ENCODE measurements around the gene BRD3OS. TPM values are rescaled to one million over a fixed set of nuclear protein-coding genes. Genes with fewer than 3 reads are reported as not detected.

BRD3OS gene
- total RNA-seq, 6 donors from 2014 or later: 7.0 to 17.8 (median 11.6) TPM

DNA sequence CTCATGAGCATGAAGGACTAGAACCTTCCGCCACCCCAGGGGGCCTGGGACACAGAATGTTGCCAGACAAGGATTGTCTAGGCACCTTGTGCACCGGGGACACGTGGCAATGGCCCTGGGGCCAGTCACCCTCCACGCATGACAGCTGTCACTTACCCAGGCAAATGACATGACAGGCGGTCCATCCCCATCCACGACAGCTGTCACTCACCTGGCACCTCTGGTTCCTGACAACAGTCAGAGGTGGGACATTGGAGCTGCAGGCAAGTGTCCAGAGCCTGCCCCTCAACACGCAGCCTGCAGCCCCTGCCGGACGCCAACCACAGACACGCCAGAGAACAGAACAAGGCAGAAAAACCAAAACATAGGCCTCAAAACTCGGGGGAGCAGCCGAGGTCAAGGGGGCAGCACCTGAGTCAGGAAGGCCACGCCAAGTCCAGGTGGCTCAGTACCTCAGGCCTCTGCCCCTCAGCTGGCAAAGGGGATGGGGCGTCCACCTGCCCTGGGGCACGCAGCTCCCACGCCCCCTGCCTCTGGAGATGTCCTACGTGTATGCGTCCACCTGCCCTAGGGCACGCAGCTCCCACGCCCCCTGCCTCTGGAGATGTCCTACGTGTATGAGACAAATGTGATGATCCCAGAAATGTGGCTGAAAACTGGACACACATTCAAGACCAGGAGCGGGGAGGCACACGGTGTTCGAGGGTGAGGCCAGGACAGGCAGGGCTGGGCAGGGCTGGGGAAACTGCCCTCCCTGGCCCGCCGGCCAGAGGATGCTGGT is 47.7 kb upstream of the BRD3OS start:
- DNase-seq (no peak), ATAC-seq (ENCODE audit: low FRiP score in 2 of 2) (no peak)
- H3K4me1 ChIP-seq: peaks cover 20 to 61% (median 49%) of the 10 kb centered on the region in 4 donors
- no peaks in the 10 kb centered on the region for H3K27me3 ChIP-seq
- H3K9me3 ChIP-seq: no peaks in the 10 kb centered on the region
- H3K36me3 ChIP-seq: no peaks in the 10 kb centered on the region
- WGBS, 2 donors: 96 to 97% methylated on average over 13 to 25 of the region's 26 CpGs
- no peak overlapping the region for H3K4me3 ChIP-seq
- TF ChIP-seq POLR2AphosphoS5 (IDR thresholded peaks at IDR 0.05) (no peak), EP300 (IDR thresholded peaks at IDR 0.05) (no peak), POLR2A (IDR thresholded peaks at IDR 0.05) (no peak)
- TF ChIP-seq, protein P1, sequence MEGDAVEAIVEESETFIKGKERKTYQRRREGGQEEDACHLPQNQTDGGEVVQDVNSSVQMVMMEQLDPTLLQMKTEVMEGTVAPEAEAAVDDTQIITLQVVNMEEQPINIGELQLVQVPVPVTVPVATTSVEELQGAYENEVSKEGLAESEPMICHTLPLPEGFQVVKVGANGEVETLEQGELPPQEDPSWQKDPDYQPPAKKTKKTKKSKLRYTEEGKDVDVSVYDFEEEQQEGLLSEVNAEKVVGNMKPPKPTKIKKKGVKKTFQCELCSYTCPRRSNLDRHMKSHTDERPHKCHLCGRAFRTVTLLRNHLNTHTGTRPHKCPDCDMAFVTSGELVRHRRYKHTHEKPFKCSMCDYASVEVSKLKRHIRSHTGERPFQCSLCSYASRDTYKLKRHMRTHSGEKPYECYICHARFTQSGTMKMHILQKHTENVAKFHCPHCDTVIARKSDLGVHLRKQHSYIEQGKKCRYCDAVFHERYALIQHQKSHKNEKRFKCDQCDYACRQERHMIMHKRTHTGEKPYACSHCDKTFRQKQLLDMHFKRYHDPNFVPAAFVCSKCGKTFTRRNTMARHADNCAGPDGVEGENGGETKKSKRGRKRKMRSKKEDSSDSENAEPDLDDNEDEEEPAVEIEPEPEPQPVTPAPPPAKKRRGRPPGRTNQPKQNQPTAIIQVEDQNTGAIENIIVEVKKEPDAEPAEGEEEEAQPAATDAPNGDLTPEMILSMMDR (IDR thresholded peaks at IDR 0.05): no peak
- H3K27ac ChIP-seq: peak overlapping the region in 2 of 4 donors; percentile 80 to 89

DNA sequence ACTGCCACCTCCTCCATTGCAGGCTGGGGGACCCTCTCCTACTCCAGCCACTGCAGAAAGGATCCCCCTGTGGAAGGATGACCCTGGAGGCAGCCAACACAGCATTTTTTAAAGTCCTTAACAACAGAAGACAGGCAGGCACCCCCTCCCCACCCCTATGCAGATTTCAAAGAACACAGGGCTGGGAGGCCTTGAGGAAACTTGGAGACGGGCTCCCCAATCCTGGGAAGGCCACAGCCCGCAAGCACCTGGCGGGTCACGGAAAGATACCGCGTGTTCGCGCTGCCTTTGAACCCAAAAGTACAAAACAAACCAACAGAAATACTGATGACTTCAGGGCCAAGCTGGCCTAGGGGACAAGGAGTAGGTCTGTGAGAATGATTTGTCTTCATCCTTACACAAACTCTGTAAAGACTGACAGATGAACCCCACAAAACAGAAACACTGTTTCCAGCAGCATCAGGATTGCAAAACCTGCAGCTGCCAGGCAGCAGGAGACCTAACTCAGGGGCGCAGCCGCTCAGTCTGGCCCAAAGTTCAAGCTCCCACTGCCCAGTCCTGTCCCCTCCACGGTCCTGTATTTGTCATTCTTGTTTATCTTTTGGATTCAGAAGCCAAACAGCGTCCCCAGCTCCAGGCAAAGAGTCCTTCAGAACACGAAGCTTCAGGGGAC is 46.9 kb upstream of the BRD3OS start:
- H3K27me3 ChIP-seq: no peaks in the 10 kb centered on the region
- peaks cover 20 to 59% (median 45%) of the 10 kb centered on the region in 4 donors for H3K4me1 ChIP-seq
- H3K36me3 ChIP-seq: no peaks in the 10 kb centered on the region
- peak overlapping the region; percentile 77 to 89 (median 80) for H3K27ac ChIP-seq
- no peaks in the 10 kb centered on the region for H3K9me3 ChIP-seq
- DNase-seq (no peak), ATAC-seq (ENCODE audit: low FRiP score in 2 of 2) (no peak)
- TF ChIP-seq, protein P1 (IDR thresholded peaks at IDR 0.05): no peak
- TF ChIP-seq POLR2A (IDR thresholded peaks at IDR 0.05): no peak
- no peak for TF ChIP-seq EP300 (IDR thresholded peaks at IDR 0.05)
- no peak for TF ChIP-seq POLR2AphosphoS5 (IDR thresholded peaks at IDR 0.05)
- 76 to 79% methylated on average over 13 of the region's 13 CpGs for WGBS, 2 donors
- peak overlapping the region in 1 of 4 donors; percentile 24 for H3K4me3 ChIP-seq

DNA sequence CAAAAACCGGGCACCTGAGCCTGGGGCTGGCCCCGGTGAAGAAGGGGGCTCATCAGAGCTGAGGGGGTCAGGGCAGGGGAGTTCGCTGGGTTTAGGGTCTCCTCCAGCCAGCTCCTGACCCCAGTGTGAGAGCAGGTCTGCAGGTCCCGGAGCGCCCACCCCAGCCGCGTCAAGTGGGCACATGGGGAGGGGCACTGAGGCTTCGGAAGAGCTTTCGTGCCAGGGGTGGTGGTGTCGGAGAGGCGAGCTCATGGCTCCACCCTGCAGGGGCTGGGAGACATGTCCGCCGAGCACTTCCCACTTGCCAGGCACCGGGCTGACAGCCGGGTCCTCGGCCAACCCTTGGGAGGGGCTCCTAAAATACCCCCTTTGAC is 46.4 kb upstream of the BRD3OS start:
- DNase-seq (peak in 1 of 2 donors; percentile 74), ATAC-seq (ENCODE audit: low FRiP score in 2 of 2) (no peak)
- Histone ChIP-seq H3K27me3 (no peaks in the 10 kb centered on the region), H3K27ac (peak overlapping the region; percentile 77 to 89 (median 80)), H3K4me3 (peak overlapping the region in 2 of 4 donors; percentile 24 to 32), H3K4me1 (peaks cover 20 to 54% (median 39%) of the 10 kb centered on the region in 4 donors), H3K9me3 (no peaks in the 10 kb centered on the region), H3K36me3 (no peaks in the 10 kb centered on the region)
- no peak for TF ChIP-seq POLR2AphosphoS5 (IDR thresholded peaks at IDR 0.05)
- TF ChIP-seq POLR2A (IDR thresholded peaks at IDR 0.05): no peak
- TF ChIP-seq, protein P1 (IDR thresholded peaks at IDR 0.05): no peak
- TF ChIP-seq EP300 (IDR thresholded peaks at IDR 0.05): no peak
- WGBS, 2 donors: 63 to 68% methylated on average over 13 to 16 of the region's 16 CpGs

DNA sequence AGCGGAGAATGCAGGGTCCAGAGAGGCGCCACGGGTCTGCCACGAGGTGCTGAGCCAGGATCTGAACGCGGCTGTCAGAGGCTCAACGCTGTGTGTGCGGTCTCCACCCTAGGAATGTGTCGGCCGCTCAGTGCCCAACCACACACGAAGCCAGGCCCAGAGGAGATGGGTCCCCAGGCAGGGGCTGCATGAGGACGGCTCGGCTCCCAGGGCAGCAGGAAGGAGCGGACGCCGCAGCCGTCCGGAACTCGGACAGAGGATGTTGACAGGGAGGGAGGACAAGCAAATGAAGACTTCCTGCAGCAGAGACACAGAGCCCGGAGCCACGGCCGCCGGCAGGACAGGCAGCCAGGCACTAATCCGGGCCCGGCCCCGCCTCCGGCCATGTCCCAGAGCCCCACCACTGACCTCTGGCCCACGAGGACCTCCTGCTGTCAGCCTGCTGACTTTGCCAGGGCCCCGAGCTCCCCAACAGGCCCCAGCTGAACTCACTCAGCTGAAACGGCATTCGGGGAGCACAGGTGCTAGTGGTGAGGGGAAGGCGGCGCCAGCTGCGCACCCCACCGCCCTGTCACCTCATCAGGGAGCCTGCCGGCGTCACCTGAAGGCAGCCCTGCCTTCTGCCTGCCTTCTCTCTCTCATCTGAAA is 45.9 kb upstream of the BRD3OS start:
- WGBS, 2 donors: 52 to 57% methylated on average over 26 of the region's 37 CpGs
- peak overlapping the region in 2 of 4 donors; percentile 24 to 32 for H3K4me3 ChIP-seq
- H3K27ac ChIP-seq: peak overlapping the region; percentile 77 to 89 (median 80)
- H3K27me3 ChIP-seq: no peaks in the 10 kb centered on the region
- H3K9me3 ChIP-seq: no peaks in the 10 kb centered on the region
- DNase-seq: peak; percentile 40 to 88
- H3K36me3 ChIP-seq: no peaks in the 10 kb centered on the region
- H3K4me1 ChIP-seq: peaks cover 20 to 48% (median 34%) of the 10 kb centered on the region in 4 donors
- peak; percentile 17 to 53 for ATAC-seq (ENCODE audit: low FRiP score in 2 of 2)
- TF ChIP-seq POLR2A (IDR thresholded peaks at IDR 0.05) (peak in 1 of 4 donors; percentile 37), EP300 (IDR thresholded peaks at IDR 0.05) (no peak), POLR2AphosphoS5 (IDR thresholded peaks at IDR 0.05) (peak; percentile 46 to 62)
- TF ChIP-seq, protein P1 (IDR thresholded peaks at IDR 0.05): no peak

Data from upper lobe of left lung (tissue), 6 donors.